Astrocyte (in vitro differentiated cells and primary cell): ENCODE measurements around the gene KAT2A. TPM values are rescaled to one million over a fixed set of nuclear protein-coding genes. Genes with fewer than 3 reads are reported as not detected.

Experiments
- DNase-seq: peaks from one replicate; pipeline ENCODE4 v3.0.0-alpha.2; 2010; ENCODE audit warnings: low read depth
- FAIRE-seq: peaks from 2 replicates; lab custom pipeline; 2011; peaks lifted over from hg19 to GRCh38; lab: Jason Lieb, UNC
- H2AFZ ChIP-seq: 2 replicates; pipeline ENCODE4 v1.6.0; 2012; ENCODE audit warnings: low read depth, low read length, inconsistent platforms
- H3K27ac ChIP-seq: 2 replicates; pipeline ENCODE4 v1.5.1; 2011; ENCODE audit warnings: low read depth, low read length, inconsistent platforms
- H3K27me3 ChIP-seq: 2 replicates; pipeline ENCODE4 v1.6.0; 2011; ENCODE audit warnings: low read length, inconsistent platforms; ENCODE audit not compliant: insufficient read depth
- H3K36me3 ChIP-seq: 2 replicates; pipeline ENCODE4 v1.5.1; 2011; ENCODE audit warnings: low read length, inconsistent platforms; ENCODE audit not compliant: insufficient read depth
- H3K4me1 ChIP-seq: 2 replicates; pipeline ENCODE4 v1.5.1; 2011; ENCODE audit warnings: low read length, inconsistent platforms; ENCODE audit not compliant: insufficient read depth
- H3K4me2 ChIP-seq: 2 replicates; pipeline ENCODE4 v1.6.0; 2012; ENCODE audit warnings: low read length, inconsistent platforms
- H3K4me3 ChIP-seq: 2 replicates; pipeline ENCODE4 v1.5.1; 2011; ENCODE audit warnings: low read depth, mild to moderate bottlenecking, low read length, inconsistent platforms; ENCODE audit not compliant: insufficient read depth
- H3K79me2 ChIP-seq: 2 replicates; pipeline ENCODE4 v1.6.0; 2012; ENCODE audit warnings: mild to moderate bottlenecking, low read length, inconsistent platforms; ENCODE audit not compliant: insufficient read depth
- H3K9ac ChIP-seq: 2 replicates; pipeline ENCODE4 v1.6.0; 2012; ENCODE audit warnings: mild to moderate bottlenecking, low read length, inconsistent platforms
- H3K9me3 ChIP-seq: 2 replicates; pipeline ENCODE4 v1.5.1; 2012; ENCODE audit warnings: low read depth, mild to moderate bottlenecking, low read length, inconsistent platforms; ENCODE audit not compliant: insufficient read depth
- H4K20me1 ChIP-seq: 2 replicates; pipeline ENCODE4 v1.6.0; 2012; ENCODE audit warnings: low read length, inconsistent platforms; ENCODE audit not compliant: insufficient read depth
- H3K27ac Mint-ChIP-seq: one replicate; pipeline ENCODE4 v1.8.0; 2021; ENCODE audit warnings: mild to moderate bottlenecking, mixed read lengths; ENCODE audit not compliant: unreplicated experiment
- H3K27me3 Mint-ChIP-seq: one replicate; pipeline ENCODE4 v1.8.0; 2021; ENCODE audit warnings: low read depth, mixed read lengths; ENCODE audit not compliant: unreplicated experiment
- H3K36me3 Mint-ChIP-seq: one replicate; pipeline ENCODE4 v1.8.0; 2021; ENCODE audit warnings: low read depth, mixed read lengths; ENCODE audit not compliant: unreplicated experiment
- H3K4me1 Mint-ChIP-seq: one replicate; pipeline ENCODE4 v1.8.0; 2021; ENCODE audit warnings: low read depth, mixed read lengths; ENCODE audit not compliant: unreplicated experiment
- H3K4me3 Mint-ChIP-seq: one replicate; pipeline ENCODE4 v1.8.0; 2021; ENCODE audit warnings: mild to moderate bottlenecking, moderate library complexity, mixed read lengths; ENCODE audit not compliant: unreplicated experiment
- H3K9me3 Mint-ChIP-seq: one replicate; pipeline ENCODE4 v1.8.0; 2021; ENCODE audit warnings: mild to moderate bottlenecking, mixed read lengths; ENCODE audit not compliant: unreplicated experiment
- CTCF ChIP-seq: IDR thresholded peaks from 2 replicates; pipeline ENCODE4 v1.5.1; 2011; ENCODE audit warnings: low read depth, mild to moderate bottlenecking, inconsistent platforms, low read length, moderate library complexity; ENCODE audit not compliant: insufficient read depth
- EZH2 ChIP-seq: IDR thresholded peaks from 2 replicates; pipeline ENCODE4 v1.6.1; 2012; ENCODE audit warnings: mild to moderate bottlenecking, low read length, inconsistent platforms; ENCODE audit not compliant: insufficient read depth
- total RNA-seq: library from RNA; stranded (reverse); gene quantifications from 2 replicates; pipeline ENCODE4 v1.2.1, GENCODE V29; 2021

Gene KAT2A
- total RNA-seq, 1 donor from 2014 or later = 23.6 TPM

GRCh38 chr17:42114118-42114517 lies 7.0 kb downstream of the KAT2A start:
- Histone ChIP-seq H3K4me3 (no peak overlapping the region), H3K9me3 (no peaks in the 10 kb centered on the region), H3K27ac (no peak overlapping the region), H3K27me3 (no peaks in the 10 kb centered on the region), H3K9ac (no peak overlapping the region), H3K36me3 (no peaks in the 10 kb centered on the region), H3K4me1 (no peaks in the 10 kb centered on the region), H4K20me1 (no peaks in the 10 kb centered on the region), H3K79me2 (no peaks in the 10 kb centered on the region), H3K4me2 (no peak overlapping the region), H2AFZ (no peak overlapping the region)
- FAIRE-seq (no peak), DNase-seq (no peak)
- peaks cover 5% of the 10 kb centered on the region for H3K27me3 Mint-ChIP-seq
- peaks cover 3% of the 10 kb centered on the region for H3K4me1 Mint-ChIP-seq
- no peak overlapping the region for H3K27ac Mint-ChIP-seq
- peaks cover 2% of the 10 kb centered on the region for H3K9me3 Mint-ChIP-seq
- TF ChIP-seq EZH2 (no peak), CTCF (no peak)
- H3K4me3 Mint-ChIP-seq = no peak overlapping the region
- peaks cover 6% of the 10 kb centered on the region for H3K36me3 Mint-ChIP-seq

GRCh38 chr17:42113293-42114069 lies 7.7 kb downstream of the KAT2A start:
- no peaks in the 10 kb centered on the region for H3K9me3 ChIP-seq
- TF ChIP-seq CTCF (no peak), EZH2 (no peak)
- H3K27ac ChIP-seq = no peak overlapping the region
- H3K27ac Mint-ChIP-seq = peak overlapping the region; percentile 66
- H3K9me3 Mint-ChIP-seq = peaks cover 2% of the 10 kb centered on the region
- H3K4me3 Mint-ChIP-seq = no peak overlapping the region
- no peak overlapping the region for H2AFZ ChIP-seq
- DNase-seq = no peak
- no peak overlapping the region for H3K9ac ChIP-seq
- no peaks in the 10 kb centered on the region for H3K79me2 ChIP-seq
- H3K4me2 ChIP-seq = no peak overlapping the region
- H3K4me3 ChIP-seq = no peak overlapping the region
- H3K27me3 Mint-ChIP-seq = peaks cover 5% of the 10 kb centered on the region
- no peaks in the 10 kb centered on the region for H4K20me1 ChIP-seq
- H3K36me3 Mint-ChIP-seq = peaks cover 6% of the 10 kb centered on the region
- H3K36me3 ChIP-seq = no peaks in the 10 kb centered on the region
- peaks cover 3% of the 10 kb centered on the region for H3K4me1 Mint-ChIP-seq
- no peaks in the 10 kb centered on the region for H3K27me3 ChIP-seq
- no peaks in the 10 kb centered on the region for H3K4me1 ChIP-seq
- no peak for FAIRE-seq
